D721Med (cell line): ENCODE data around the gene CD164.
A peak's percentile ranks its signal among the peaks of the same experiment; 100 is the strongest.

Experiments used
- DNase-seq: peaks from one replicate; pipeline ENCODE4 v3.0.0; 2011; ENCODE audit warnings: low spot score; ENCODE audit not compliant: insufficient read length
- FAIRE-seq: peaks from 2 replicates; lab custom pipeline; 2011; peaks lifted over from hg19 to GRCh38; lab: Jason Lieb, UNC
- TF ChIP-seq, protein P1 (sequence below): IDR thresholded peaks from 2 replicates; pipeline ENCODE4 v1.5.1; 2012; ENCODE audit warnings: mild to moderate bottlenecking, control low read depth; ENCODE audit not compliant: insufficient read depth; ENCODE audit errors: missing control alignments

The CD164 gene

DNA sequence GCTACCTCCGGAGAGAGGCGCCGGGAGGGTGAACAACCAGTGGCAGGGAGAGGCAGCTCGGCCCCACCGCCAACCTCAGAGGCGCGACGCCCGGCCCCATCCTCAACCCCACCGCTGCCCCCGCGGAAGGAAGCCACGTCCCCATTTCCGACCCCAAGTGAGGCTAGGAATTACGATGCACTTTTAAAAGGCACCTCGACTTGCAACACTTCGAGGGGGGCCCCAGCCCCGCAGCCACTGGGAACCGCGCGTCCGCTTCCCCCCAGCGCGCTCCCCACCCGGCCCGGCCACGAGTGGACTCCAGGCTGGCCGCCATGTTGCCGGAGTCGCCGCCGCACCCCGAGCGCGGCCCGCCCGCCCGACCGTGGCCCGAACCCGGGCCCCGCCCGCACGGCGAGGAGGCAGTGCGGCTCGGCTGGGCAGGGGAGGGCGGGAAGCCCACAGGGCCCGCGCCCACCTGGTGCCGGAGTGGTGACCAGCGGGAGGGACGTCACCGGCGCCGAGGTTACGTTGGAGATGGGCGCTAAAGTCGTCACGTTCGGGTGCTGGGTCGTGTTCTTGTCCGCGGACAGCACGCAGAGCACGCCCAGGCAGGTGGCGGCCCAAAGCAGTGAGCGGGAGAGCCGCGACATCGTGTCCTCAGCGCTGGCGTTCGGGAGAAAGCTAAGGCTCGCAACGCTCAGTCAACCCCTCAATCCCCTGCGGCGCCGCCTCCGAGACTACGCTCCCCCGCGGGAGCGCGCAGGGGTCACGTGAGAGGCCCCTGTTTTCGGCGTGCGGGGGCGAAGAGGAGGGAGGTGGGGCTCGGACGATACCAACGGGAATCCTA, at the start of gene CD164:
Gene CD164 (minus strand): TSS at position 721 of the 829 bp plus-strand sequence. CDS start 89 bp downstream, at position 632.
- DNase-seq (peak; percentile 75), FAIRE-seq (no peak)
- TF ChIP-seq, protein P1, sequence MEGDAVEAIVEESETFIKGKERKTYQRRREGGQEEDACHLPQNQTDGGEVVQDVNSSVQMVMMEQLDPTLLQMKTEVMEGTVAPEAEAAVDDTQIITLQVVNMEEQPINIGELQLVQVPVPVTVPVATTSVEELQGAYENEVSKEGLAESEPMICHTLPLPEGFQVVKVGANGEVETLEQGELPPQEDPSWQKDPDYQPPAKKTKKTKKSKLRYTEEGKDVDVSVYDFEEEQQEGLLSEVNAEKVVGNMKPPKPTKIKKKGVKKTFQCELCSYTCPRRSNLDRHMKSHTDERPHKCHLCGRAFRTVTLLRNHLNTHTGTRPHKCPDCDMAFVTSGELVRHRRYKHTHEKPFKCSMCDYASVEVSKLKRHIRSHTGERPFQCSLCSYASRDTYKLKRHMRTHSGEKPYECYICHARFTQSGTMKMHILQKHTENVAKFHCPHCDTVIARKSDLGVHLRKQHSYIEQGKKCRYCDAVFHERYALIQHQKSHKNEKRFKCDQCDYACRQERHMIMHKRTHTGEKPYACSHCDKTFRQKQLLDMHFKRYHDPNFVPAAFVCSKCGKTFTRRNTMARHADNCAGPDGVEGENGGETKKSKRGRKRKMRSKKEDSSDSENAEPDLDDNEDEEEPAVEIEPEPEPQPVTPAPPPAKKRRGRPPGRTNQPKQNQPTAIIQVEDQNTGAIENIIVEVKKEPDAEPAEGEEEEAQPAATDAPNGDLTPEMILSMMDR: no peak

DNA sequence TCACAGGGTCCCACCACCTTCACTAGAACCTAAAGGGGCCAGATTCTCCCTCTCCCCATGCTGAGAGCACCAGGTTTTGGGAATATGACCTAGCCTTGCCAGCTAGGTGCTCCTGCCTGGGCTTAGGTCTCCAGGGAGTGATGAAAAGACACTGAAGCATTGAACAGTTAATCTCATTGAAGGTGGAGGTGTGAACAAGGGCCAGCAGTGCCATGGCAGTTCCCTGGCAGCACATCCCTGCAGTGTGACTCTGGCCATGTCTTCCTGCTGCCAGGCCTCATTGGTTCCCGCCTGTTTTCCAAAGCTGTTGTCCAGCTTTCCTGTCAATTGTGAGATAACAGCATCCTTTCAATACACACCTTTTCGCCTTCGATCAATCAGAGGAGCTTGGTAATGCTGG, 47.2 kb upstream of the CD164 start:
- TF ChIP-seq, protein P1: no peak
- DNase-seq (no peak), FAIRE-seq (no peak)

DNA sequence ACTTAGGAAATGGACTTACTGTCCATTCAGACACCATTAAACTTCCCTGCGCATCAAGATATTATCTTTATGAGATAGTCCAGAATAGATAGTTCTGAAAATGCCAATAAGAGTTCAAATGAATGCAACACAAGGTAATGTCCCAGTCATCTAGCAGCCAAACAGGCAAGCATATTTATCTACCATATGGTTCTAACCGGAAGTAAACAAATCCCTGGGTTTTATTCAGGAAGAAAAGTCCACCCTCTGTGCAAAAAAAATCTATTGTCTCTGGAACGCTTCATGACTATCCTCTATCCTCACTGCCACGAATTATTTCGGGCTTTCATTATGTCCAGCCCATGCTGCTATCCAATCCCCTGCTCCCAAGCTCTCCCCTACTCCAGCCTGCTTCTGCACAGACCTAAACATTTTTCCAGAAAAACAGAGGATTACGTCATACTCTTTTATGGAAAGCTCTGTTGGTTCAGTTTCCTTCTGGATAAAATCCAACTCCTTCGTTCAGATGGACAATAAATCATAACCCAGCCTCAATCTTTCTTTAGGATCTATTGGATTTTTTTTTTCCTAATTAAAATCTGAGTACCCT, 46.7 kb upstream of the CD164 start:
- DNase-seq (no peak), FAIRE-seq (no peak)
- TF ChIP-seq, protein P1: no peak

DNA sequence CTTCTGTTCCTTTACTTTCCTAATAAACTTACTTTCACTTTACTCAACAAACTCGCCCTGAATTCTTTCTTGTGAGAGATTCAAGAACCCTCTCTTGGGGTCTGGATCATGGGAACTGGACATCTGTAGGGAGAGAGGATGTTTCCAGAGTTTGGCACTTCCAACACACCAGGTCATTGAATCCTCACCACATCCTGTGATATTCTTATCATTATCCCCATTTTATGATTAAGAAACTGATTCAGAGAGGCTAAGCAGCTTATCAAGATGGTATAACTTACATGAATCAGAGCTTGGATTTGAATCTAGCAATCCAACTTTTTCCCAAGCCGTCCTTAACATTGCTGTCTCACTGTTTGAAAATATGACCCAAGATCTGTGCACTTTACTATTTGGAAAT, 42.7 kb upstream of the CD164 start:
- TF ChIP-seq, protein P1: no peak
- DNase-seq (no peak), FAIRE-seq (no peak)

DNA sequence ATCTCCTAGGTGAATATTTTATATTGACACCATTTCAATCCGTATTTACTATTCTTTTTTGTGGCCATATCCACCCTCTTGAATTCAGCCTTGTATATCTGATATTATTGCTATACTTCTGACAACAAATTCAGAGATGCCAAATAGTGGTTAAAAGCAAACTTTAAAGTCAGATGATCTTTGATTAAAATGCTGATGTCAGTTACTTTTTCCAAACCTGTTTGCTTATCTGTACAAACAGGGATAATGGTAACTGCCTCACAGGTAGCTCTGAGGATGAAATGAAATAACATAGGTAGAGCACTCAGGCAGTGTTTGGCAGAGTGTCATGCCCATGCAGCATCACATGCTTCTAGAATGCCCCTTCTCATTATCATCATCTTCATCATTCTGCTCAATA, 38.9 kb upstream of the CD164 start:
- no peak for FAIRE-seq

DNA sequence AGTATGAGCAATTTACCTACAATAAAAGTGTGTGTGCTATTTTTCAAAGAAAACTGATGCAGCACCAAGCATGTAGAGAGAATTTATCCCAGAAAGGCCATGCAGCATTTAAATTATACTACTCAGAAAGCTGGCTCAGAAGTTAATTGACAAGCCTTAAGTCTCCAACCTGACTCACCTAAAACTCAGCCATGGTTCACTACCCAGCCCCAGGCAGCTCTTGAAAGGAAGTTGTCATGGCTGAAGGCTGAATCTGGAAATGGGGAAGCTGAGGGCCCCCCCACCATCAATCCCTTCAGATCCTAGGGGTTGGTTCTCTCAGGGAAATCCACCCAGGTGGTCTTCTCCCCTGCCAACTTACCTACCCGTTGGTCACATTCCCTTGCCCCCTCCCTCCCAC, 38.5 kb upstream of the CD164 start:
- TF ChIP-seq, protein P1: no peak
- DNase-seq (no peak), FAIRE-seq (no peak)

More for the DNA sequence above, 38.9 kb upstream of the CD164 start:
- no peak for DNase-seq
- TF ChIP-seq, protein P1: no peak

DNA sequence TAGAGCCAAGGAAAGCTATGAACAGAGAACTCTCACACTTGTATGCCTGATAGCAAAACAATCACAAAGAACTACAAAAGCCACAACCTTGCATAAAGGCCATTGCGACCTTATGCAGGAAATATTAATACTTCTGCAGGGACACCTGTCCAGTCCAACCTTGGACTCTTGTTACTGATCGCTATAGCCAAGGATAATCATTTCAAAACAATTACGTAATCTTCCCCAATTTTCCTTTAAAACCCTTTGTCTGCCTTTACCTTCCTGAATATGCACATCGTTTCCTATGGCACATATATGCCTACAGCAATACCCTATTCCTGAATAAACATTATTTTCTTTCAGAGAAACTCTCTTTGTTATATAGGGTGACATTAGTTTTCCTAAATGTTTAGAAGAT, 35.4 kb upstream of the CD164 start:
- DNase-seq (no peak), FAIRE-seq (no peak)
- TF ChIP-seq, protein P1: no peak
